Kidney epithelial cell (primary cell): ENCODE measurements around the gene COL4A1. TPM values are rescaled to one million over a fixed set of nuclear protein-coding genes. Genes with fewer than 3 reads are reported as not detected.
A peak's percentile ranks its signal among the peaks of the same experiment; 100 is the strongest.

ENCODE experiments used
- DNase-seq: peaks from one replicate; pipeline ENCODE4 v3.0.0-alpha.2; 2010; ENCODE audit warnings: low read depth
- H3K27me3 ChIP-seq: 2 replicates; pipeline ENCODE4 v1.6.0; 2011; ENCODE audit warnings: low read length; ENCODE audit not compliant: control insufficient read depth, insufficient read depth
- H3K36me3 ChIP-seq: 2 replicates; pipeline ENCODE4 v1.5.1; 2011; ENCODE audit warnings: low read length; ENCODE audit not compliant: control insufficient read depth, insufficient read depth
- H3K4me3 ChIP-seq: 2 replicates; pipeline ENCODE4 v1.5.1; 2011; ENCODE audit warnings: low read depth, mild to moderate bottlenecking, control low read depth, low read length
- total RNA-seq: library from RNA; depleted of rRNA; stranded (reverse); fragments of >200 nt; gene quantifications from 2 replicates; pipeline ENCODE4 v1.2.3, GENCODE V29; 2015
- TF ChIP-seq, protein P1 (sequence below): IDR thresholded peaks from 2 replicates; pipeline ENCODE4 v1.5.1; 2011; ENCODE audit warnings: mild to moderate bottlenecking, moderate library complexity, low read length, control low read depth, inconsistent platforms; ENCODE audit not compliant: insufficient read depth, poor library complexity, severe bottlenecking

The COL4A1 gene
- total RNA-seq, 1 donor from 2014 or later: 1,018 TPM

DNA sequence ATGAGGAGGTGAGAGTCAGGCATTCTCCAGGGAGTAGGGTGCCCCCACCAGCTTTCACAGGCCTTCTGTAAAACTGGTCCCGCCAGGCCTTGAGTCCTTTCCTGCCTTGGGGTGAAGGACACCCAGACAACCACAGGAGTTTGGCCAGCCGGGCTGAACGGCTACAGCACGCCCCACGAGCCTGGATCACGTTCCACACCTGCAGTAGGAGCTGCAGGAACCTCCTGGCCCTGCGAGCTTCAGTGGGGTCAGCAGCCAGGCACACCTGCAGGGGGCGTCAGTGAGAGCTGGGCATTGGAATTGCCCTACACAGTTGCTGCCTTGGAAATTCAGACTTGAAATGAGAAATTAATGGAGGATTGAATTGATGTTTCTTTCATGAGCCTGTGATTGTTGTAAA is 45.8 kb upstream of the COL4A1 start:
- no peaks in the 10 kb centered on the region for H3K27me3 ChIP-seq
- DNase-seq: no peak
- TF ChIP-seq, protein P1, sequence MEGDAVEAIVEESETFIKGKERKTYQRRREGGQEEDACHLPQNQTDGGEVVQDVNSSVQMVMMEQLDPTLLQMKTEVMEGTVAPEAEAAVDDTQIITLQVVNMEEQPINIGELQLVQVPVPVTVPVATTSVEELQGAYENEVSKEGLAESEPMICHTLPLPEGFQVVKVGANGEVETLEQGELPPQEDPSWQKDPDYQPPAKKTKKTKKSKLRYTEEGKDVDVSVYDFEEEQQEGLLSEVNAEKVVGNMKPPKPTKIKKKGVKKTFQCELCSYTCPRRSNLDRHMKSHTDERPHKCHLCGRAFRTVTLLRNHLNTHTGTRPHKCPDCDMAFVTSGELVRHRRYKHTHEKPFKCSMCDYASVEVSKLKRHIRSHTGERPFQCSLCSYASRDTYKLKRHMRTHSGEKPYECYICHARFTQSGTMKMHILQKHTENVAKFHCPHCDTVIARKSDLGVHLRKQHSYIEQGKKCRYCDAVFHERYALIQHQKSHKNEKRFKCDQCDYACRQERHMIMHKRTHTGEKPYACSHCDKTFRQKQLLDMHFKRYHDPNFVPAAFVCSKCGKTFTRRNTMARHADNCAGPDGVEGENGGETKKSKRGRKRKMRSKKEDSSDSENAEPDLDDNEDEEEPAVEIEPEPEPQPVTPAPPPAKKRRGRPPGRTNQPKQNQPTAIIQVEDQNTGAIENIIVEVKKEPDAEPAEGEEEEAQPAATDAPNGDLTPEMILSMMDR: peak; percentile 40
- H3K36me3 ChIP-seq: peaks cover 1% of the 10 kb centered on the region
- H3K4me3 ChIP-seq: no peak overlapping the region

DNA sequence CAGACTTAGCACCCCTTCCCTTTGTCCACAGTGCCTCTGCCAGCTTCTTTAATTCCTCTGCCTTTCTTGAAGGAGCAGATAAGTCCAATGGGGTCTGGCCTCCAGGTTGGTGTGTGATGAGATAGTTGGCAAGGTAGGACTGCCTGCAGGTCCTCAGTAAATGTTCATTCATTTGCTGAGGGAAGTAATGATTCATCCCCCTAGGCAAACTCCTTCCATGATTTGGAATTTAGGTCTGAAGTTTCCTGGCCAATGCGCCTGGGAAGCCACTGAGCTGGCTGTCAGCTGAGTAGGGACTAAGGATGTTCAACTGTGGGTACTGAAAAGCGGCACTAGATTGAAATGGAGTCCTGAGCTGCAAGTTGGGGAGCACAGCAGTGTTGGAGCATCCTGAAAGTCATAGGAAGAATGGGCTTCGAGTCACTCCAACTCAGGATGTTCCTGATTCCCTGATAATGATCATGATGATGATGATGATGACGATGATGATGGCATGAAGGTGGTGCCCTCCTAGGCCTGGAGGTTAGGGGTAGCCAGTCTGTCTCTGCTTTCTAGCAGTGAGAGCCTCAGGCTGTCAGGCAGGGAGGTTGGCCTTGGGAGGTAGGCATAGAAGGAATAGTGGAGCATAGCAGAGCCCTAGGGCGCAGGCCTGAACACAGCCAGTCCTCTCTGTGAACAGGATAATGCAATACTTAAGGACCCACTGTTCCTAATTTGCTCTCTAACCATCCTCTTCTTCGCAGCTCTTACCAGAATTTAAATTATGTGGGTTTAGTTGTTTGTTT is 44.9 kb upstream of the COL4A1 start:
- peaks cover 2% of the 10 kb centered on the region for H3K36me3 ChIP-seq
- TF ChIP-seq, protein P1: no peak
- H3K27me3 ChIP-seq: no peaks in the 10 kb centered on the region
- H3K4me3 ChIP-seq: no peak overlapping the region
- no peak for DNase-seq

- no peak for DNase-seq
- TF ChIP-seq, protein P1: no peak
- Histone ChIP-seq H3K27me3 (no peaks in the 10 kb centered on the region), H3K36me3 (peaks cover 3% of the 10 kb centered on the region), H3K4me3 (no peak overlapping the region)
Measured at GRCh38 chr13:110350509-110350908, 43.6 kb upstream of the COL4A1 start.

- H3K4me3 ChIP-seq: no peak overlapping the region
- H3K27me3 ChIP-seq: no peaks in the 10 kb centered on the region
- TF ChIP-seq, protein P1: no peak
- no peak for DNase-seq
- H3K36me3 ChIP-seq: peaks cover 3% of the 10 kb centered on the region
Measured at GRCh38 chr13:110350049-110350448, 43.1 kb upstream of the COL4A1 start.

- no peak for DNase-seq
- Histone ChIP-seq H3K4me3 (no peak overlapping the region), H3K27me3 (no peaks in the 10 kb centered on the region), H3K36me3 (peaks cover 3% of the 10 kb centered on the region)
- TF ChIP-seq, protein P1: no peak
Measured at GRCh38 chr13:110349239-110349638, 42.3 kb upstream of the COL4A1 start.
